GM21786 (cell line): Measurements from ENCODE around the gene NEK11.
"Not testable (repeated sequence)": the region's sequence is repeated elsewhere in the genome, so short reads cannot be mapped to it uniquely, and the experiment has no call there.

Source experiments
- ATAC-seq: cut with Tn5 transposase; IDR thresholded peaks from one replicate; pipeline ENCODE4 v1.9.1; 2021; ENCODE audit not compliant: unreplicated experiment

Gene NEK11

GRCh38 chr3:131042271-131042985 is 15.8 kb downstream of the NEK11 start:
- not testable (repeated sequence) for ATAC-seq

- no peak for ATAC-seq
Observed at GRCh38 chr3:131047582-131047981, 20.9 kb downstream of the NEK11 start.

GRCh38 chr3:131048030-131048429 is 21.4 kb downstream of the NEK11 start:
- ATAC-seq = no peak

- ATAC-seq = no peak
Observed at GRCh38 chr3:131050001-131050400, 23.3 kb downstream of the NEK11 start.

GRCh38 chr3:131053043-131053859 is 26.6 kb downstream of the NEK11 start:
- ATAC-seq = no peak

- no peak for ATAC-seq
Observed at GRCh38 chr3:131067983-131068382, 41.3 kb downstream of the NEK11 start.

- no peak for ATAC-seq
Observed at GRCh38 chr3:131072099-131072559, 45.5 kb downstream of the NEK11 start.

- no peak for ATAC-seq
Observed at GRCh38 chr3:131072845-131073244, 46.2 kb downstream of the NEK11 start.

- ATAC-seq = no peak
Observed at GRCh38 chr3:131075632-131076328, 49.1 kb downstream of the NEK11 start.

- ATAC-seq = no peak
Observed at GRCh38 chr3:131077904-131078303, 51.2 kb downstream of the NEK11 start.

- no peak for ATAC-seq
Observed at GRCh38 chr3:131079086-131079485, 52.4 kb downstream of the NEK11 start.

- no peak for ATAC-seq
Observed at GRCh38 chr3:131081224-131081623, 54.5 kb downstream of the NEK11 start.

GRCh38 chr3:131082246-131082645 is 55.6 kb downstream of the NEK11 start:
- no peak for ATAC-seq

- ATAC-seq = no peak
Observed at GRCh38 chr3:131082871-131083863, 56.5 kb downstream of the NEK11 start.

GRCh38 chr3:131091768-131092167 is 65.1 kb downstream of the NEK11 start:
- ATAC-seq = no peak

GRCh38 chr3:131107637-131108433 is 81.2 kb downstream of the NEK11 start:
- ATAC-seq = no peak

GRCh38 chr3:131109156-131109555 is 82.5 kb downstream of the NEK11 start:
- ATAC-seq = no peak

- no peak for ATAC-seq
Observed at GRCh38 chr3:131110087-131110486, 83.4 kb downstream of the NEK11 start.

GRCh38 chr3:131114256-131114655 is 87.6 kb downstream of the NEK11 start:
- no peak for ATAC-seq

GRCh38 chr3:131125684-131126083 is 99.0 kb downstream of the NEK11 start:
- ATAC-seq = no peak
